OCI-LY1 (cell line): ENCODE measurements around the gene PRKAR2A.
"Not testable (repeated sequence)": the region's sequence is repeated elsewhere in the genome, so short reads cannot be mapped to it uniquely, and the experiment has no call there.

Experiments used
- H2AFZ ChIP-seq: fragments of 200-600 bp; sonication (generic), shearing (Covaris generic); 2 replicates; pipeline ENCODE4 v1.6.0; 2014; ENCODE audit warnings: antibody characterized with exemption, mild to moderate bottlenecking, low read length
- H3F3A ChIP-seq: fragments of 200-600 bp; sonication (generic), shearing (Covaris generic); 2 replicates; pipeline ENCODE4 v1.6.0; 2014; ENCODE audit warnings: mild to moderate bottlenecking, antibody characterized with exemption, low read length, moderate library complexity; ENCODE audit not compliant: insufficient read depth
- H3K27ac ChIP-seq: fragments of 200-600 bp; sonication (generic); 2 replicates; pipeline ENCODE4 v1.5.1; 2014; ENCODE audit warnings: low read length, mixed run types, mild to moderate bottlenecking, low read depth; ENCODE audit not compliant: poor library complexity, severe bottlenecking
- H3K27me3 ChIP-seq: fragments of 200-600 bp; sonication (generic); 2 replicates; pipeline ENCODE4 v1.6.0; 2014; ENCODE audit warnings: antibody characterized with exemption, mild to moderate bottlenecking, low read length, moderate library complexity; ENCODE audit not compliant: insufficient read depth
- H3K36me3 ChIP-seq: fragments of 200-600 bp; sonication (generic); 2 replicates; pipeline ENCODE4 v1.6.1; 2014; ENCODE audit warnings: mild to moderate bottlenecking, antibody characterized with exemption, low read length, moderate library complexity, mixed read lengths; ENCODE audit not compliant: insufficient read depth
- H3K4me1 ChIP-seq: fragments of 200-600 bp; sonication (generic); 2 replicates; pipeline ENCODE4 v1.5.1; 2014; ENCODE audit warnings: mild to moderate bottlenecking, low read length, moderate library complexity; ENCODE audit not compliant: insufficient read depth, severe bottlenecking
- H3K4me2 ChIP-seq: fragments of 200-600 bp; sonication (generic), shearing (Covaris generic); 2 replicates; pipeline ENCODE4 v1.6.1; 2014; ENCODE audit warnings: low read length
- H3K4me3 ChIP-seq: fragments of 200-600 bp; sonication (generic); 2 replicates; pipeline ENCODE4 v1.5.1; 2014; ENCODE audit warnings: low read length, low read depth, mild to moderate bottlenecking, mixed read lengths; ENCODE audit not compliant: poor library complexity, severe bottlenecking
- H3K79me2 ChIP-seq: fragments of 200-600 bp; shearing (Covaris generic); 2 replicates; pipeline ENCODE4 v1.6.1; 2016; ENCODE audit warnings: mixed run types, low read length, mixed read lengths; ENCODE audit not compliant: insufficient read depth
- H3K9ac ChIP-seq: fragments of 200-600 bp; sonication (generic), shearing (Covaris generic); 2 replicates; pipeline ENCODE4 v1.6.1; 2014; ENCODE audit warnings: mild to moderate bottlenecking, low read length, mixed read lengths
- H3K9me2 ChIP-seq: fragments of 200-600 bp; sonication (generic), shearing (Covaris generic); 2 replicates; pipeline ENCODE4 v1.6.1; 2014; ENCODE audit warnings: low read depth, mild to moderate bottlenecking, low read length, mixed read lengths
- H3K9me3 ChIP-seq: fragments of 200-600 bp; shearing (Covaris generic); 2 replicates; pipeline ENCODE4 v1.6.1; 2014; ENCODE audit warnings: low read length, mixed read lengths
- H4K20me1 ChIP-seq: fragments of 200-600 bp; sonication (generic), shearing (Covaris generic); 2 replicates; pipeline ENCODE4 v1.6.0; 2016; ENCODE audit warnings: mild to moderate bottlenecking, low read length; ENCODE audit not compliant: insufficient read depth
- CTCF ChIP-seq: fragments of 200-600 bp; sonication (generic), shearing (Covaris generic); IDR thresholded peaks from 2 replicates; pipeline ENCODE4 v1.5.1; 2017; ENCODE audit warnings: mild to moderate bottlenecking, antibody characterized with exemption, low read length, moderate library complexity, mixed read lengths
- EZH2 ChIP-seq: fragments of 200-600 bp; sonication (generic), shearing (Covaris generic); IDR thresholded peaks from 2 replicates; pipeline ENCODE4 v1.8.0; 2017; ENCODE audit warnings: borderline replicate concordance, mixed run types, mild to moderate bottlenecking, antibody characterized with exemption, low read length, moderate library complexity, mixed read lengths

The PRKAR2A gene

DNA sequence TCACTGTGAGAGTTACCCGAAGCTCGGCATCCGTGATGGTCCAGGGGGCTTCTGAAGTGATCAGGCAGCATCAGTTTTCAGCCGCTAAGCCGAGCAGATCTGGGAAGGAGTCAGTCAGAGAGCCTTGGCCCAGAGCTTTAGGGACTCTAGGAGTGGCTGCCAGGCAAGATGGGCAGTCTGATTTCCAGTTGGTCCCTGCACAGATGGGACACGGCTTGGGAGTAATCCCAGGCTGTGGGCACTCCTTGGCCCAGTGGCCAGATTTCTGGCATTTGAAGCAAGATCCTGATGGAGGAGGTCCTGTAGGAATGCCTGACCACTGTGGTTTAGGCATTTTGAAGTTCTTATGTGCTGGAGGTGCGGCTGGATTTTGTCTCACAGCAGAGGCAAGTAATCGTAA lies 120.2 kb downstream of the PRKAR2A start:
- Histone ChIP-seq H3K79me2 (no peaks in the 10 kb centered on the region), H3K4me3 (no peak overlapping the region), H3K27ac (no peak overlapping the region), H3F3A (no peaks in the 10 kb centered on the region), H3K4me1 (no peaks in the 10 kb centered on the region), H3K36me3 (no peaks in the 10 kb centered on the region; the same call in 1 of the 2 replicates), H4K20me1 (no peaks in the 10 kb centered on the region), H3K27me3 (peaks cover 3% of the 10 kb centered on the region; the same call in 1 of the 2 replicates), H3K9me3 (no peaks in the 10 kb centered on the region; the same call in 1 of the 2 replicates), H2AFZ (no peak overlapping the region), H3K9me2 (no peaks in the 10 kb centered on the region), H3K4me2 (no peak overlapping the region), H3K9ac (no peak overlapping the region)
- no peak for TF ChIP-seq CTCF
- no peak for TF ChIP-seq EZH2

- not testable (repeated sequence) for H3K27me3 ChIP-seq, H3K9me3 ChIP-seq, H3K4me1 ChIP-seq, H3K27ac ChIP-seq, H3K4me2 ChIP-seq, H3K79me2 ChIP-seq, H3K9ac ChIP-seq, H3K4me3 ChIP-seq, H3K9me2 ChIP-seq, H3K36me3 ChIP-seq, H3F3A ChIP-seq, H2AFZ ChIP-seq, H4K20me1 ChIP-seq
Observed at GRCh38 chr3:48725185-48725855, 122.4 kb downstream of the PRKAR2A start.

DNA sequence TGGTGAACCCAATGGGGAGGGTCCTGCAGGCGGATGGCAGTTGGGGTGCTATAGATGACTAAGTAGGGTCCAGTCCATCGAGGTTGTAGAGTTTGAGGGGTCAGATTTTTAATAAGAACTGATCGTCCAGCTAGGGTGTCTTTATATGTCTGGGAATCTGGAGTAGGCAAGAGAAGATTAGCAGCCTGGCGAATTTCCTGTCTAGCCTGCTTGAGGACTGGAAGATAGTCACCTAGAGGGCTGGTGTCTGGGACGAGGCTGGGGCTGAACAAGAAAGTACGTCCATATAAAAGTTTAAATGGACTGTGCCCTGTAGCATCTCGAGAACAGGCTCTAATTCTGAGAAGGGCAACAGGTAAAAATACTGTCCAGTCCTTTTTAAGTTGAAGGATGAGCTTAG lies 123.9 kb downstream of the PRKAR2A start:
- peaks cover 3% of the 10 kb centered on the region for H3K4me1 ChIP-seq
- H3K27ac ChIP-seq: no peak overlapping the region
- no peak overlapping the region for H3K9ac ChIP-seq
- no peaks in the 10 kb centered on the region for H3K79me2 ChIP-seq
- H3K27me3 ChIP-seq: peaks cover 3% of the 10 kb centered on the region; the same call in 1 of the 2 replicates
- H3K9me3 ChIP-seq: no peaks in the 10 kb centered on the region; the same call in 1 of the 2 replicates
- TF ChIP-seq CTCF (no peak), EZH2 (no peak)
- no peaks in the 10 kb centered on the region for H4K20me1 ChIP-seq
- no peaks in the 10 kb centered on the region; the same call in 1 of the 2 replicates for H3K36me3 ChIP-seq
- no peak overlapping the region for H2AFZ ChIP-seq
- no peak overlapping the region for H3K4me3 ChIP-seq
- no peaks in the 10 kb centered on the region for H3K9me2 ChIP-seq
- H3K4me2 ChIP-seq: no peak overlapping the region
- H3F3A ChIP-seq: no peaks in the 10 kb centered on the region

- H3K27me3 ChIP-seq, H2AFZ ChIP-seq, H3K9me2 ChIP-seq, H3K36me3 ChIP-seq, H4K20me1 ChIP-seq, H3K27ac ChIP-seq, H3F3A ChIP-seq, H3K9ac ChIP-seq, H3K4me2 ChIP-seq, H3K4me1 ChIP-seq, H3K79me2 ChIP-seq, H3K9me3 ChIP-seq, H3K4me3 ChIP-seq: not testable (repeated sequence)
Observed at GRCh38 chr3:48723293-48723692, 124.4 kb downstream of the PRKAR2A start.
